Stimulated activated CD4-positive, alpha-beta T cell treated with anti-CD3 and anti-CD28 coated beads, Interleukin-1b, Interleukin-23, amount 100 ng/mL, for 24 hours (primary cell): Measurements from ENCODE around the gene ESCO1.

Experiments
- DNase-seq, 4 experiments: peaks; one replicate each; pipeline ENCODE4 v3.0.0-alpha.2; 2020; ENCODE audit warnings: low read depth in 4 of 4, low spot score in 1 of 4

The ESCO1 gene

GRCh38 chr18:21489919-21490495, 110.5 kb downstream of the ESCO1 start:
- no peak for DNase-seq

GRCh38 chr18:21489119-21489750, 111.3 kb downstream of the ESCO1 start:
- DNase-seq, result peak in 1 of 4 experiments; percentile 2

- no peak for DNase-seq
Measured at GRCh38 chr18:21486905-21487437, 113.5 kb downstream of the ESCO1 start.

- no peak for DNase-seq
Measured at GRCh38 chr18:21484851-21485636, 115.5 kb downstream of the ESCO1 start.

- DNase-seq, result no peak
Measured at GRCh38 chr18:21483051-21483450, 117.5 kb downstream of the ESCO1 start.

- no peak for DNase-seq
Measured at GRCh38 chr18:21481739-21482138, 118.8 kb downstream of the ESCO1 start.

GRCh38 chr18:21479721-21480120, 120.8 kb downstream of the ESCO1 start:
- no peak for DNase-seq
